Measurements from ENCODE around the gene TRAK2. TPM values are rescaled to one million over a fixed set of nuclear protein-coding genes. Genes with fewer than 3 reads are reported as not detected.

TRAK2 gene, protein sequence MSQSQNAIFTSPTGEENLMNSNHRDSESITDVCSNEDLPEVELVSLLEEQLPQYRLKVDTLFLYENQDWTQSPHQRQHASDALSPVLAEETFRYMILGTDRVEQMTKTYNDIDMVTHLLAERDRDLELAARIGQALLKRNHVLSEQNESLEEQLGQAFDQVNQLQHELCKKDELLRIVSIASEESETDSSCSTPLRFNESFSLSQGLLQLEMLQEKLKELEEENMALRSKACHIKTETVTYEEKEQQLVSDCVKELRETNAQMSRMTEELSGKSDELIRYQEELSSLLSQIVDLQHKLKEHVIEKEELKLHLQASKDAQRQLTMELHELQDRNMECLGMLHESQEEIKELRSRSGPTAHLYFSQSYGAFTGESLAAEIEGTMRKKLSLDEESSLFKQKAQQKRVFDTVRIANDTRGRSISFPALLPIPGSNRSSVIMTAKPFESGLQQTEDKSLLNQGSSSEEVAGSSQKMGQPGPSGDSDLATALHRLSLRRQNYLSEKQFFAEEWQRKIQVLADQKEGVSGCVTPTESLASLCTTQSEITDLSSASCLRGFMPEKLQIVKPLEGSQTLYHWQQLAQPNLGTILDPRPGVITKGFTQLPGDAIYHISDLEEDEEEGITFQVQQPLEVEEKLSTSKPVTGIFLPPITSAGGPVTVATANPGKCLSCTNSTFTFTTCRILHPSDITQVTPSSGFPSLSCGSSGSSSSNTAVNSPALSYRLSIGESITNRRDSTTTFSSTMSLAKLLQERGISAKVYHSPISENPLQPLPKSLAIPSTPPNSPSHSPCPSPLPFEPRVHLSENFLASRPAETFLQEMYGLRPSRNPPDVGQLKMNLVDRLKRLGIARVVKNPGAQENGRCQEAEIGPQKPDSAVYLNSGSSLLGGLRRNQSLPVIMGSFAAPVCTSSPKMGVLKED
- total RNA-seq: 10 to 100 TPM; 19.2 to 29.4 (median 26.2) TPM
- total RNA-seq (2013): 48.2 TPM

DNA sequence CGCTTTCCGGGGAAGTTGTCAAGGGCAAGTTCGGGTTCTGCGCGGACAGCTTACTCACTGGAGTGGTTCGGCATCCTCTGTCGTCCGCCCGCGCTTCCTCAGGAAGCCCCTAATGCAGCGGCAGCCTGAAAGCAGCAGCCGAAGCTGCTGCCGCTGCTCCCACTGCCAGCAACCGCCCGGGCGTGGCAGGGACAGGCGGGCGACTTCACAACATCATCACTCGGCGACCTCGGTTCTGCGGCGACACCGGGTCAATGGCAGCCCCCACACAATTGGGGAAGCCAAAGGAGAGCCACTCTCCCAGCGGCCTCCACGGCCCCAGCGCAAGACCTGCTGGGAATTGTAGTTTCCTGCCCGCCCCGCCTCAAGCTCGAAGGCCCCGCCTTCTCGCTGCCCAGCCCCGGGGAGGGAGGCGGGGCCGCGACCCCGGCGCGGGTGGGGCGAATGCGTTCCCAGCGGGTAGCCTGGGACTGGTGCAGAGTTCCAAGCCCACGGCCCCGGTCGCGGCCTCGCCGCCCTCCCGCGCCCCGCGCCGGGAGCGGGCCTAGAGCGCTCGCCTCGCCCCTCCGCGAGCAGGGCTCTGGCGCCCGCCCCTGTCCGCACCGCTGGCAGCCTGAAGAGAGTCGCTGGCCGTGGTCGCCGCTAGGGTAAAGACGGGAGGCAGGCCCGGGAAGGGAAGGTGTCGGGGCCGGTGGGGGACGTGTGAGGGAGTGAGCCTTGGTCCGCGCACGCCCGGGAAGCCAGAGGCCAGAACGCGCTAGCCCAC, at the start of gene TRAK2, which contains the start of gene STRADB:
TSS of gene TRAK2 (minus strand) at position 167 of the 766 bp plus-strand sequence. CDS start 30,951 bp downstream, outside the sequence.
TSS of gene STRADB (plus strand) at position 449 of the 766 bp plus-strand sequence. CDS start 3,101 bp downstream, outside the sequence.
- WGBS (ENCODE audit: insufficient coverage): 0% methylated on average over 78 of the region's 78 CpGs
- peak within 1 kb of the TSS; percentile 98 for H3K4me3 Mint-ChIP-seq
- peak within 1 kb of the TSS; percentile 65 for H3K4me3 ChIP-seq (ENCODE audit: low read length)
- DNase-seq: peak; percentile 92 to 97
- H3K27me3 Mint-ChIP-seq (ENCODE audit: low read depth in 2 of 2): no peaks in the 10 kb centered on the region
- intact Hi-C loops (cut with micrococcal nuclease): loop anchor here (1.0 to 5.0 kb wide), 6 partner anchors 191 to 1786 kb away; partner anchors contain the start of genes CYP20A1, NIF3L1 and PPIL3
- H3K36me3 Mint-ChIP-seq: no peaks in the 10 kb centered on the region
- H3K27ac Mint-ChIP-seq: peak within 1 kb of the TSS; percentile 95 to 99
- peaks cover 29 to 38% of the 10 kb centered on the region in 2 donors for H3K4me1 Mint-ChIP-seq
- peak within 1 kb of the TSS; percentile 72 for H3K27ac ChIP-seq (ENCODE audit: low read length)
- peaks cover 2% of the 10 kb centered on the region for H3K36me3 ChIP-seq (ENCODE audit: control insufficient read depth, insufficient read depth, low read length)
- H3K9me3 ChIP-seq (ENCODE audit: control insufficient read depth, insufficient read depth, low read length): no peaks in the 10 kb centered on the region
- peak; percentile 93 to 98 (median 93) for ATAC-seq
- no peaks in the 10 kb centered on the region for H3K27me3 ChIP-seq (ENCODE audit: control insufficient read depth, insufficient read depth, low read length)
- TF ChIP-seq, protein P1, sequence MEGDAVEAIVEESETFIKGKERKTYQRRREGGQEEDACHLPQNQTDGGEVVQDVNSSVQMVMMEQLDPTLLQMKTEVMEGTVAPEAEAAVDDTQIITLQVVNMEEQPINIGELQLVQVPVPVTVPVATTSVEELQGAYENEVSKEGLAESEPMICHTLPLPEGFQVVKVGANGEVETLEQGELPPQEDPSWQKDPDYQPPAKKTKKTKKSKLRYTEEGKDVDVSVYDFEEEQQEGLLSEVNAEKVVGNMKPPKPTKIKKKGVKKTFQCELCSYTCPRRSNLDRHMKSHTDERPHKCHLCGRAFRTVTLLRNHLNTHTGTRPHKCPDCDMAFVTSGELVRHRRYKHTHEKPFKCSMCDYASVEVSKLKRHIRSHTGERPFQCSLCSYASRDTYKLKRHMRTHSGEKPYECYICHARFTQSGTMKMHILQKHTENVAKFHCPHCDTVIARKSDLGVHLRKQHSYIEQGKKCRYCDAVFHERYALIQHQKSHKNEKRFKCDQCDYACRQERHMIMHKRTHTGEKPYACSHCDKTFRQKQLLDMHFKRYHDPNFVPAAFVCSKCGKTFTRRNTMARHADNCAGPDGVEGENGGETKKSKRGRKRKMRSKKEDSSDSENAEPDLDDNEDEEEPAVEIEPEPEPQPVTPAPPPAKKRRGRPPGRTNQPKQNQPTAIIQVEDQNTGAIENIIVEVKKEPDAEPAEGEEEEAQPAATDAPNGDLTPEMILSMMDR (IDR thresholded peaks at IDR 0.05): peak; percentile 18
- H3K4me1 ChIP-seq (ENCODE audit: control insufficient read depth, insufficient read depth, low read length): peaks cover 10% of the 10 kb centered on the region
- no peaks in the 10 kb centered on the region for H3K9me3 Mint-ChIP-seq

DNA sequence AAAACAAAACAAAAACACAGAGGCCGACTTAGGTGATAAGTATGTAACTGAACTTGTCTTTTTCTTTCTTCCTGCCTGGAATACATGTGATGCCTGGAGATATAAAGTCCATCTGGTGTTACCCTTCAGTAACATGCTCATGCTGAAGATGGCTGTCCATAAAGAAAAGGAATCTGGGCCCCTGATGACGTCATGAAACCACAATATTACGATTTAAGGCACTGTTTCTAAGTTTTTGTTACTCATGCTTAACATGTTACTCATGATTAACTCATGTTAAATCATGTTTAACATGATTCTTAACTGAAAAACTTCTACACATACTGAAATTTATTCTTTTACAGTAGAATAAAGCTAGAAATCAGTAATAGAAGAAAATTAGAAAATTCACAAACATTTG, 49.3 kb upstream of the TRAK2 start:
- Mint-ChIP-seq H3K27me3 (ENCODE audit: low read depth in 2 of 2) (peaks cover 3 to 6% of the 10 kb centered on the region in 2 donors), H3K27ac (no peak overlapping the region), H3K36me3 (peaks cover 9% of the 10 kb centered on the region), H3K4me1 (no peaks in the 10 kb centered on the region), H3K9me3 (peaks cover 6% of the 10 kb centered on the region in 2 donors), H3K4me3 (no peak overlapping the region)
- Histone ChIP-seq H3K27ac (ENCODE audit: low read length) (no peak overlapping the region), H3K4me1 (ENCODE audit: control insufficient read depth, insufficient read depth, low read length) (no peaks in the 10 kb centered on the region), H3K4me3 (ENCODE audit: low read length) (no peak overlapping the region), H3K36me3 (ENCODE audit: control insufficient read depth, insufficient read depth, low read length) (no peaks in the 10 kb centered on the region), H3K27me3 (ENCODE audit: control insufficient read depth, insufficient read depth, low read length) (no peaks in the 10 kb centered on the region), H3K9me3 (ENCODE audit: control insufficient read depth, insufficient read depth, low read length) (no peaks in the 10 kb centered on the region)
- WGBS (ENCODE audit: insufficient coverage): 75% methylated on average over 2 of the region's 3 CpGs
- ATAC-seq: no peak
- TF ChIP-seq, protein P1 (IDR thresholded peaks at IDR 0.05): no peak
- intact Hi-C loops (cut with micrococcal nuclease): no loop called here
- DNase-seq: no peak

DNA sequence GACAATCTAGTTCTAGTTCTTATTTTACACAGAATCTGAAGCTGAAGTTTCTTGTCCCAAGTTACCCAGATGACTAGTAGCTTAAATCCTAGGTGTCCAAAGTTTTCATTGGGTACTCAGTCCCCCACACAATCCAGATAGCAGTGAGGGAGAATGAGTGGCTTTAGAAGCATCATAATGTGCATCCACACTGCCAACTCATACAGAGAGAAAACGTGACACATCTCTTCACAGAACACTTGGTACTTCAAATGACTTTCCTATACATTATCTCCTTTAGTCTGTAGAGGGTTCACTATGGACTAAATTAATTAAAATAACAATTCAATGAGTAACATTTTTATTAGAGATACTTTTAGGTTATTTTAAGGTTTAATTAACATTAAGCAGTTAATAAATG, 45.5 kb upstream of the TRAK2 start:
- no peak overlapping the region for H3K4me3 ChIP-seq (ENCODE audit: low read length)
- TF ChIP-seq, protein P1 (IDR thresholded peaks at IDR 0.05): no peak
- no peaks in the 10 kb centered on the region for H3K36me3 ChIP-seq (ENCODE audit: control insufficient read depth, insufficient read depth, low read length)
- Mint-ChIP-seq H3K36me3 (no peaks in the 10 kb centered on the region), H3K27ac (no peak overlapping the region), H3K9me3 (no peaks in the 10 kb centered on the region), H3K4me3 (no peak overlapping the region), H3K27me3 (ENCODE audit: low read depth in 2 of 2) (peaks cover 2 to 18% of the 10 kb centered on the region in 2 donors), H3K4me1 (no peaks in the 10 kb centered on the region)
- WGBS (ENCODE audit: insufficient coverage): no CpG with 5 or more reads among the region's 1 CpG
- H3K27ac ChIP-seq (ENCODE audit: low read length): no peak overlapping the region
- DNase-seq (no peak), ATAC-seq (no peak)
- intact Hi-C loops (cut with micrococcal nuclease): no loop called here
- no peaks in the 10 kb centered on the region for H3K9me3 ChIP-seq (ENCODE audit: control insufficient read depth, insufficient read depth, low read length)
- H3K27me3 ChIP-seq (ENCODE audit: control insufficient read depth, insufficient read depth, low read length): no peaks in the 10 kb centered on the region
- no peaks in the 10 kb centered on the region for H3K4me1 ChIP-seq (ENCODE audit: control insufficient read depth, insufficient read depth, low read length)
